Activated CD4-positive, alpha-beta T cell treated with anti-CD3 and anti-CD28 coated beads, Interleukin-2, amount 10 ng/mL, durations not matched to agents 24 days and 14 days (primary cell): ENCODE results near the gene MMP1. TPM values are rescaled to one million over a fixed set of nuclear protein-coding genes. Genes with fewer than 3 reads are reported as not detected.
A peak's percentile ranks its signal among the peaks of the same experiment; 100 is the strongest.

Experiments
- DNase-seq: peaks from one replicate; pipeline ENCODE4 v3.0.0; 2022
- H3K27ac Mint-ChIP-seq: one replicate; pipeline ENCODE4 v1.8.0; 2022; ENCODE audit warnings: mild to moderate bottlenecking, mixed read lengths
- H3K27me3 Mint-ChIP-seq: one replicate; pipeline ENCODE4 v1.8.0; 2022; ENCODE audit warnings: mixed read lengths
- H3K36me3 Mint-ChIP-seq: one replicate; pipeline ENCODE4 v1.8.0; 2022; ENCODE audit warnings: low read depth, mild to moderate bottlenecking, mixed read lengths
- H3K4me1 Mint-ChIP-seq: one replicate; pipeline ENCODE4 v1.8.0; 2021; ENCODE audit warnings: mixed read lengths
- H3K4me3 Mint-ChIP-seq: one replicate; pipeline ENCODE4 v1.8.0; 2022; ENCODE audit warnings: mild to moderate bottlenecking, moderate library complexity, mixed read lengths
- H3K9me3 Mint-ChIP-seq: one replicate; pipeline ENCODE4 v1.8.0; 2021; ENCODE audit warnings: mixed read lengths
- intact Hi-C: fragments of 100-400 bp; cut with micrococcal nuclease; formaldehyde crosslinking; loops from one replicate; pipeline ENCODE4 v1.15.1; 2023
- total RNA-seq: library from RNA; stranded (reverse); gene quantifications from 2 replicates; pipeline ENCODE4 v1.2.3, GENCODE V29; 2022

Gene MMP1
- total RNA-seq, 1 donor from 2014 or later, result not detected

GRCh38 chr11:102829316-102830000 lies 31.5 kb upstream of the MMP1 start:
- intact Hi-C loops, result no loop called here
- no peaks in the 10 kb centered on the region for H3K36me3 Mint-ChIP-seq
- peaks cover 26% of the 10 kb centered on the region for H3K27me3 Mint-ChIP-seq
- no peak for DNase-seq
- no peak overlapping the region for H3K4me3 Mint-ChIP-seq
- H3K4me1 Mint-ChIP-seq, result peaks cover 3% of the 10 kb centered on the region
- no peak overlapping the region for H3K27ac Mint-ChIP-seq
- H3K9me3 Mint-ChIP-seq, result no peaks in the 10 kb centered on the region

GRCh38 chr11:102824556-102824955 lies 26.6 kb upstream of the MMP1 start:
- no peaks in the 10 kb centered on the region for H3K9me3 Mint-ChIP-seq
- H3K4me3 Mint-ChIP-seq, result no peak overlapping the region
- intact Hi-C loops, result no loop called here
- DNase-seq, result no peak
- no peaks in the 10 kb centered on the region for H3K36me3 Mint-ChIP-seq
- peaks cover 2% of the 10 kb centered on the region for H3K27me3 Mint-ChIP-seq
- no peaks in the 10 kb centered on the region for H3K4me1 Mint-ChIP-seq
- H3K27ac Mint-ChIP-seq, result no peak overlapping the region

GRCh38 chr11:102819491-102819890 lies 21.5 kb upstream of the MMP1 start:
- Mint-ChIP-seq H3K27ac (no peak overlapping the region), H3K27me3 (no peaks in the 10 kb centered on the region), H3K9me3 (no peaks in the 10 kb centered on the region), H3K36me3 (no peaks in the 10 kb centered on the region), H3K4me1 (no peaks in the 10 kb centered on the region), H3K4me3 (no peak overlapping the region)
- no peak for DNase-seq
- intact Hi-C loops, result no loop called here

GRCh38 chr11:102813484-102813883 lies 15.5 kb upstream of the MMP1 start:
- Mint-ChIP-seq H3K27me3 (peaks cover 2% of the 10 kb centered on the region), H3K36me3 (no peaks in the 10 kb centered on the region), H3K27ac (no peak overlapping the region), H3K9me3 (no peaks in the 10 kb centered on the region), H3K4me1 (no peaks in the 10 kb centered on the region), H3K4me3 (no peak overlapping the region)
- no peak for DNase-seq
- intact Hi-C loops, result no loop called here

- intact Hi-C loops, result no loop called here
- H3K36me3 Mint-ChIP-seq, result no peaks in the 10 kb centered on the region
- peaks cover 4% of the 10 kb centered on the region for H3K27me3 Mint-ChIP-seq
- H3K4me1 Mint-ChIP-seq, result no peaks in the 10 kb centered on the region
- H3K4me3 Mint-ChIP-seq, result no peak overlapping the region
- no peak overlapping the region for H3K27ac Mint-ChIP-seq
- no peak for DNase-seq
- no peaks in the 10 kb centered on the region for H3K9me3 Mint-ChIP-seq
Observed at GRCh38 chr11:102812188-102812587, 14.2 kb upstream of the MMP1 start.

GRCh38 chr11:102810950-102811660 lies 13.1 kb upstream of the MMP1 start:
- Mint-ChIP-seq H3K4me1 (no peaks in the 10 kb centered on the region), H3K27ac (no peak overlapping the region), H3K27me3 (peaks cover 4% of the 10 kb centered on the region), H3K9me3 (no peaks in the 10 kb centered on the region), H3K36me3 (no peaks in the 10 kb centered on the region), H3K4me3 (no peak overlapping the region)
- no peak for DNase-seq
- intact Hi-C loops, result no loop called here

GRCh38 chr11:102809971-102810370 lies 12.0 kb upstream of the MMP1 start:
- H3K27me3 Mint-ChIP-seq, result peaks cover 4% of the 10 kb centered on the region
- H3K9me3 Mint-ChIP-seq, result no peaks in the 10 kb centered on the region
- H3K36me3 Mint-ChIP-seq, result no peaks in the 10 kb centered on the region
- H3K4me1 Mint-ChIP-seq, result no peaks in the 10 kb centered on the region
- H3K4me3 Mint-ChIP-seq, result no peak overlapping the region
- intact Hi-C loops, result loop anchor here (10.0 kb wide), 1 partner anchor 135 kb away; no protein-coding TSS in a partner anchor
- no peak overlapping the region for H3K27ac Mint-ChIP-seq
- no peak for DNase-seq

- Mint-ChIP-seq H3K4me3 (no peak overlapping the region), H3K4me1 (no peaks in the 10 kb centered on the region), H3K27ac (no peak overlapping the region), H3K36me3 (no peaks in the 10 kb centered on the region), H3K9me3 (no peaks in the 10 kb centered on the region), H3K27me3 (peaks cover 12% of the 10 kb centered on the region)
- intact Hi-C loops, result loop anchor here (10.0 kb wide), 1 partner anchor 137 kb away; no protein-coding TSS in a partner anchor
- peak; percentile 61 for DNase-seq
Observed at GRCh38 chr11:102807921-102808320, 10.0 kb upstream of the MMP1 start.

GRCh38 chr11:102806296-102806695 lies 8.3 kb upstream of the MMP1 start:
- H3K27ac Mint-ChIP-seq, result no peak overlapping the region
- H3K4me1 Mint-ChIP-seq, result no peaks in the 10 kb centered on the region
- no peak for DNase-seq
- no peaks in the 10 kb centered on the region for H3K9me3 Mint-ChIP-seq
- peaks cover 12% of the 10 kb centered on the region for H3K27me3 Mint-ChIP-seq
- intact Hi-C loops, result loop anchor here (10.0 kb wide), 1 partner anchor 139 kb away; no protein-coding TSS in a partner anchor
- no peaks in the 10 kb centered on the region for H3K36me3 Mint-ChIP-seq
- no peak overlapping the region for H3K4me3 Mint-ChIP-seq

- Mint-ChIP-seq H3K4me3 (no peak overlapping the region), H3K36me3 (no peaks in the 10 kb centered on the region), H3K4me1 (no peaks in the 10 kb centered on the region), H3K27me3 (peaks cover 8% of the 10 kb centered on the region), H3K9me3 (no peaks in the 10 kb centered on the region), H3K27ac (no peak overlapping the region)
- no peak for DNase-seq
- intact Hi-C loops, result loop anchor here (10.0 kb wide), 1 partner anchor 142 kb away; no protein-coding TSS in a partner anchor
Observed at GRCh38 chr11:102802341-102802740, 4.4 kb upstream of the MMP1 start.

GRCh38 chr11:102800767-102801166 lies 2.8 kb upstream of the MMP1 start:
- H3K36me3 Mint-ChIP-seq, result no peaks in the 10 kb centered on the region
- peaks cover 10% of the 10 kb centered on the region for H3K27me3 Mint-ChIP-seq
- no peaks in the 10 kb centered on the region for H3K9me3 Mint-ChIP-seq
- intact Hi-C loops, result loop anchor here (10.0 kb wide), 1 partner anchor 144 kb away; no protein-coding TSS in a partner anchor
- no peak overlapping the region for H3K4me3 Mint-ChIP-seq
- DNase-seq, result no peak
- no peaks in the 10 kb centered on the region for H3K4me1 Mint-ChIP-seq
- H3K27ac Mint-ChIP-seq, result no peak overlapping the region

GRCh38 chr11:102799681-102800340 lies 1.9 kb upstream of the MMP1 start:
- H3K27me3 Mint-ChIP-seq, result peaks cover 10% of the 10 kb centered on the region
- no peak overlapping the region for H3K27ac Mint-ChIP-seq
- H3K9me3 Mint-ChIP-seq, result no peaks in the 10 kb centered on the region
- no peaks in the 10 kb centered on the region for H3K4me1 Mint-ChIP-seq
- H3K36me3 Mint-ChIP-seq, result no peaks in the 10 kb centered on the region
- intact Hi-C loops, result loop anchor here (10.0 kb wide), 1 partner anchor 145 kb away; no protein-coding TSS in a partner anchor
- no peak overlapping the region for H3K4me3 Mint-ChIP-seq
- no peak for DNase-seq

- Mint-ChIP-seq H3K27me3 (peaks cover 4% of the 10 kb centered on the region), H3K9me3 (no peaks in the 10 kb centered on the region), H3K4me3 (no peak overlapping the region), H3K36me3 (no peaks in the 10 kb centered on the region), H3K4me1 (no peaks in the 10 kb centered on the region), H3K27ac (no peak overlapping the region)
- intact Hi-C loops, result no loop called here
- no peak for DNase-seq
Observed at GRCh38 chr11:102794382-102794781, 3.6 kb downstream of the MMP1 start.
